NCI-H2196 (cell line): ENCODE measurements around the gene ENTPD3.

Source experiments
- DNase-seq: peaks from one replicate; lab custom pipeline; 2025; ENCODE audit not compliant: unreplicated experiment; lab: John Stamatoyannopoulos, UW

ENTPD3 gene, protein sequence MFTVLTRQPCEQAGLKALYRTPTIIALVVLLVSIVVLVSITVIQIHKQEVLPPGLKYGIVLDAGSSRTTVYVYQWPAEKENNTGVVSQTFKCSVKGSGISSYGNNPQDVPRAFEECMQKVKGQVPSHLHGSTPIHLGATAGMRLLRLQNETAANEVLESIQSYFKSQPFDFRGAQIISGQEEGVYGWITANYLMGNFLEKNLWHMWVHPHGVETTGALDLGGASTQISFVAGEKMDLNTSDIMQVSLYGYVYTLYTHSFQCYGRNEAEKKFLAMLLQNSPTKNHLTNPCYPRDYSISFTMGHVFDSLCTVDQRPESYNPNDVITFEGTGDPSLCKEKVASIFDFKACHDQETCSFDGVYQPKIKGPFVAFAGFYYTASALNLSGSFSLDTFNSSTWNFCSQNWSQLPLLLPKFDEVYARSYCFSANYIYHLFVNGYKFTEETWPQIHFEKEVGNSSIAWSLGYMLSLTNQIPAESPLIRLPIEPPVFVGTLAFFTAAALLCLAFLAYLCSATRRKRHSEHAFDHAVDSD

DNA sequence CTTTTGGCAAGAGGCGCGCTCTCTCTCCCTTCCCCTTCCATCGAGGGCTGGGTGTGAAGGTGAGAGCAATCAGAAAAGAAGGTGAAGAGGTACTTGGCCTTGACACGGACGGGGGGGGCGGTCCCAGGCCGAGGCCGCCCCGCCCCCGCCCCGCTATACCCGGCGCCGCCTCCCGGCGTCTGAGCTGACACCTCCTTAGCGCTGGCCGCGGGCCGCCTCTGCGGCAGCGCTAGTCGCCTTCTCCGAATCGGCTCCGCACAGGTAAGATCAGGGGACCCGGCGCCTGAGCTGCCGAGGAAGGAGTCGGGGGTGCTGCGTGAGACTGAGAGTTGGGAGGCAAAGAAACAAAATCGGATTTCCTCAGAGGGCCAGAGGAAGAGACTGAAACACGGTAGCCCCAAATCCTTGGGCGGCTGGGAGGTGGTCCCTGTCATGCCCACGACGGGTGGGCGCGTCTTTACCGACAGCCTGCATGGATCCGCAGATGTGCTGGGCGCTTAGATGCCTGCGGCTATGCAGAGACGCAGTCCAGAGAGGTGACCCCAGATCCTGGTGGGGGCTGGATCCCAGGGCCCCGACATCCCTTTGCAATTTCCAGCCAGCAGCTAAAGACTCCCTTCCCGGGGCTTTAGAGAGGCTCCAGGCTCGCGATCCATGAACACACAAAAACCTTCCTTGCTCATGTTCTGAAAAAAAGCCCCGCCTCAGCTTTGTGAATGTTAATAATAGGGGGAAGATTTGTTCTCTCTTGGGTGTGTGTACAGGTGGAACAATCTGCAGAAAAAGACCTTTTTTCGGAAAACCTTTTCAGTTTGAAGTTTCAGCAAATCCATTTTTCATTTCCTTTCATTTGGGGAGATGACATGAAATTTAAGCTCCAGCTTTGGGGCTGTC lies at the start of gene ENTPD3:
Gene ENTPD3 (plus strand): TSS at position 184 of the 894 bp plus-strand sequence. CDS start 874 bp downstream, outside the sequence.
- DNase-seq: peak; percentile 4

DNA sequence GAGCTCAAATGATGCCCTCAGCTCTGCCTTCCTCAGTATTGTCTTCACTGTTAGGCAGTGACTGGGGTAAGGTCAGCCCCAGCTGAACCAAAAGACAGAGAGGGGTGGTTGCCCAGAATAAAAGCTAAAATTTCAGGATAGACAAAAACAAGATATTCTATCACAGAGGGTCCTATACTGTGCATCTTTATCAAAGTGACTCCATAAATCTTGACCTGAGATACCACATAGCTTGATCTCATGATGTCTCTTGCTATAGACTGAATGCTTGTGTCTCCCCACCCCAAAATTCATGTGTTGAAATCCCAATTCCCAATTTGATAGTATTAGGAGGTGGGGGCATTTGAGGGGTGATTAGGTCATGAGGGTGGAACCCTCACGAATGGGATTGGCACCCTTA lies 47.1 kb upstream of the ENTPD3 start:
- no peak for DNase-seq

DNA sequence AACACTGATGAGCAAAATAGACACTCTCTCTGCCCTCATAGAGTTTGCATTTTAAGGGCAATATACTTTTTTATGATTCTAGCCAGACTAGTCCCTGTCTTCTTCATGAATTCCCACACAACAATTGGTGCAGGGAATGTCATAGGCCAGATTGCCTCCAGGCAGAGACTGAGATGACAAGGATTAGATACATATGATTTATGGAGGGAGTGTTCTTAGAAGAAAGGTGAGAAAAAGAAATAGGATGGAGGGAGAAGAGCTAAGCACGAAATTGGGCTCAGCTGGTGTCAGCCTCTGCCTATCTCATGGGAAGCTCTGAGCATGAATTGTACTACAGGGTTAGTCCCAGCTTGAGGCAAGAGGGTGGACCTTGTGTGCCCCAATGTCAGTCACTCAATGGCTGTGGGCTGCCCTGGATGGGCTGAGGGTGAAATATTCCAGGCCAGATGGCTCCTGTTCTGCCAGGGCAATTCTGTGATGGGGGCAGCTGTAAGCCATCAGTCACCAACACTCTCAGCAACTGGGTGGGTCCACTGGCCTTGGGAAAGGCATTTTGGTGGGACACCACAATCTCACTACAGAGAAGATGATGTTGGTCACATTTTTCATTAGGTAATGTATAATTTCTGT lies 46.3 kb upstream of the ENTPD3 start:
- DNase-seq: no peak

DNA sequence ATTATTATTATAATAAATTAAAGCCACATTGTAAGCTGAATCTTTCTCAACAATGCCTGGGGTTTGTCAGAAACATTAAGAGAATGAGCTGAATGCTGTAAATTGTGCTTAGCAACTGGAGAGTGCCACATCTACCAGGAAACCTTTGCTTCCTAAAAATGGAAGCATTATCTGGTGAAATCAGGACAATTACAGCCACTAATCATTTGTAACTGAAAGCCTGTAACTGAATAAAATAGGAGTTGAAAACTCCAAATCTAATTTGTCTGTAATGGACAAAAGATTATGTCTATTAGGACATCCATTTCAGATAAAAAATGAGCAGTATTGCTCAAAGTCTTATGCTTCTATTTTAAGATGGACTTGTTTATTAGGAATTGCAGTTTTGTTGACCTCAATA lies 45.3 kb upstream of the ENTPD3 start:
- DNase-seq: no peak

- DNase-seq: no peak
Measured at GRCh38 chr3:40350529-40350928, 36.5 kb upstream of the ENTPD3 start.

DNA sequence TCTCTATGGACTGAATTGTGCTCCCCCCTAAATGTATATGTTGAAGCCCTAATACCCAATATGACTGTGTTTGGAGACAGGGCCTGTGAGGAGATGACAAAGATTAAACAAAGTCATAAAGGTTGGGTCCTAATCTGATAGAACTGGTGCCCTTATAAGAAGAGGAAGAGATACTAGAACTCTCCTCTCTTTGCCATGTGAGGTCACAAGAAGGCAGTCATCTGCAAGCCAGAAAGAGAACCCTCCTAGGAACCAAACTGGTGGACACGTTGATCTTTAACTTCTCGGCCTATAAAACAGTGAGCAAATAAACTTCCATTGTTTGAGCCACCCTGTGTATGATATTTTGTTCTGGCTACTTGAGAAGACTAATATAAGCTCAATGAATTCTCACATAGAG lies 31.6 kb upstream of the ENTPD3 start:
- no peak for DNase-seq

DNA sequence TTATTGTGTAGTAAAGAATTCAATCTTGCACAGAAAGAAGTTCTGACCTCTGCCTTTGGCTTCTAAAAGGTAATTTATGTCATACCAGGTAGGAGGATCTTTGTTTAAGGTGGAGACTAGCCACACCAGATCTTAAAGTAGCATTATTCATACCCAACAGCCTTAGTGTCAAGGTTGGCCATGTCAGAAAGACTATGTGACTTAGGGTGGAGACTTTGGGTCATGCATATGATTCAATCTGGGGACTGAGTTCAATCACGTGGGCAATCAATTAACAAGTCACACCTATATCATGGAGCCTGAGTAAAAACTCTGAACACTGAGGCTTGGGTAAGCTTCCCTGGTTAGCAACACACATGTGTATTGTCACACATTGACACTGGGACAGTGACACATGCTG lies 28.5 kb upstream of the ENTPD3 start:
- DNase-seq: no peak

DNA sequence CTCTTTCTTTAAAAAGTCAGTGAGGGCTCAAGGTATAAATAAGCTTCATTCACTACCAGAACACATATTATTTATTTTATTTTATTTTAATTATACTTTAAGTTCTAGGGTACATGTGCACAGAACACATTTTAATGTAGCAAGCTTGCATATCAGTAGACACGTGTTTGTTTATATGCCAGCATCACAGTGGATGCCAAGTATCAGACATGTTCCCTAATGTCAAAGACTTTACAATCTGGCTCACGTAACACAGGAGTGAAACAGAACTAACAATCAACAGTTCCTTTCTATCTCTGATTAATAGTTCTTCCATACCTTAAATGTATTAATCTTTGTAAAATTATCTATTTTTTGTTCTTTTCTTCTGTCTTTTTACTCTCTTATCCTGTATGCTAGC lies 23.3 kb upstream of the ENTPD3 start:
- no peak for DNase-seq

- no peak for DNase-seq
Measured at GRCh38 chr3:40366203-40367162, 20.5 kb upstream of the ENTPD3 start.

- no peak for DNase-seq
Measured at GRCh38 chr3:40369716-40370115, 17.3 kb upstream of the ENTPD3 start.

DNA sequence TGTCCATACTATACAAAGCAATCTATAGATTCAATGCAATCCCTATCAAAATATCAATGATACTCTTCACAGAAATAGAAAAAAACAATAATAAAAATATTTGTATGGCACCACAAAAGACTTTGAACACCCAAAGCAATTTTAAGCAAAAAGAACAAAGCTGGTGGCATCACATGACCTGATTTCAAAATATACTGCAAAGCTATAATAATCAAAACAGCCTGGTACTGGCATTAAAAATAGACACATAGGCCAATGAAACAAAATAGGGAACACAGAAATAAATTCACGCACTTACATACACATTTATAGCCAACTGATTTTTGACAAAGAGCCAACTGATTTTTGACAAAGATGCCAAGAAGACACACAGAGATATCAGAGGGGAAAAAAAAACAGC lies 9.2 kb upstream of the ENTPD3 start:
- no peak for DNase-seq

DNA sequence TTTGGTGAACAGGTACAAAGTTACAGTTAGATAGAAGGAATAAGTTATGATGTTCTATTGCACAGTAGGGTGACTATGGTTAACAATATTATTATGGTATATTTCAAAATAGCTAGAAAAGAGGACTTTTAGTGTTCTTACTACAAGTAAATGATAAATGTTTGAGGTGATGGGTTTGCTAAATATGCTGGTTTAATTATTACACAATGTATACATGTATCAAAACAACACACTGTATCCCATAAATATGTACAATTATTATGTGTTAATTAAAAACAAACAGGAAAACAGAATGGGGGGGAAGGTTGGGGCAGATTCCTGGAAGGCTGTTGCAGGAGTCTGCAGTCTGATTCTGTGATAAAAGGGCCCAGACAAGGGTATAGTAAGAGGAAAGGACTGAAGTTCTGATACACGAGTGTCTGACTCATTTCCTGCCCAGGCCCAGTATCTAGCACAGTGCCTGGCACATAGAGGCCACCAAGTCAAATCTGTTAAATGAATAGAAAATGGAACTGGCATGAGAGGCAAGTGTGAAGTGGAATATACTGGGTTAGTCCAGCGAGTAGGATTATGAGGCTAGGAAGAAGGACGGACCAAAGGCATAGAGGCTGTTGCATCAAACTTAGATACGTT lies 7.2 kb upstream of the ENTPD3 start:
- no peak for DNase-seq

- DNase-seq: no peak
Measured at GRCh38 chr3:40381904-40382616, 4.9 kb upstream of the ENTPD3 start.

DNA sequence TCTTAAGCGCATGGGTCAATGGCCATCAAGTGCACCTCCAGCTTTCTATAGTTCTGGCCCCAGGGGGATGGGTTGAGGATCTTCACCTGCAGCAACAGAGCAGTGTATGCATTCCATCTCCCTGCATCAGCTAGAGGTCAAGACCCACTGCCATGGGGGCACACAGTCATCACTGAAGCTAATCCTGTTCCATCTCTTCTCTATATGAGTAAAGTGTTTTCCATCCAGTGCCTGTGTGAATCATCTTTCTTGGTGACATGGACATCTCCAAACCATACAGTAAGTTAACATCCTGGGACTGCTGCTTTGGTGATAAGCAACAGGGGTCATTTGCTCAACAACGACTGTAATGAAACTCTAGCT lies 4.4 kb upstream of the ENTPD3 start:
- no peak for DNase-seq

- DNase-seq: no peak
Measured at GRCh38 chr3:40386213-40386612, 771 bp upstream of the ENTPD3 start.

DNA sequence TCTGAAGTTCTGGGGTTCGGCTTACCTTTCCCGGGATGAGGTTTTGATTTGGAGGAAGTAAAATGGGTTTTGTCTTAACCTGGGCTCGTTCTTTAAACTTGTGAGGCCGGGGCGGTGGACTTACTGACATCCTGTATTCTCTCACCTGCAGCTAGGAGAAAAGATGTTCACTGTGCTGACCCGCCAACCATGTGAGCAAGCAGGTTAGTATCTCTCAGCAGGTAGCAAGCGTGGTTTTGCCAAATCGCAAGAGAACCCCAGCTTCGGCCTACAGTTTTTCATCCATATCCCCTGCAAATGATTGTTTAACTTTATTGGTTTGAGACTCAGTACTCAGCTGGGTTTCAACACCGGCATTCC lies 891 bp downstream of the ENTPD3 start:
- no peak for DNase-seq

DNA sequence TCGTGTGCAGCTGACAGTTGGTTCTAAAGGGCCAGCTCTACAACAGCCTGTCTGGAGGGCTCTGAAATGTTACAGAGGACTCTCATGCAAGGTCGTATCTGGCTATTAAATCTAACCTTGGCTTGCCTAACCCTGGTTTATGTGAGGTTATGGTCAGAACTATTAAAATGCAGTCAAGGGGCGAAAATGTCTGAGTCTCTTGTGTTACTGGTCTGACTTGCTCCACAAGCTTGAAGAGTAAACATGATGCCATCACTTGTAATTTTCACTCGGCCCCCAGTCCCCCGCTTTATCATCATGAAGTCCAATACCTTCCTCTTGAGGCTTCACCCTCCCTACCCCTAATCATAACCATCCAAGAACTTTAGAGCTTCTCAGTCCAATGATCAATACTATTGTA lies 9.4 kb downstream of the ENTPD3 start:
- DNase-seq: no peak

DNA sequence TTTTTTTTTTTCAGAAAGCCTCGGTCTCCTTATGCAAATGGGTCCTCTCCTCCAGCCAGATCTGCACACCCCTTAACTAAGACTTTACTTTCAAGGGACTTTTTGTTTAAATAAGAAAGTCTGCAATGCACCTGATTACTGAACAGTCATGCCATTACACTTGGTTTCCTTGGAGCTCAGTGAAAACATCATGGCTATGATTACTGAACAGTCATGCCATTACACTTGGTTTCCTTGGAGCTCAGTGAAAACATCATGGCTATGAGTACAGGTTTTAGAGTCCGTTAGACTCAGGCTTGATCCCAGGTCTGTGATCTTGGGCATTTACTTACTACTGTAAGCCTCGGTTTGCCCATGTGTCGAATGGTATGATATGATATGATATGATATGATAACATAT lies 10.1 kb downstream of the ENTPD3 start:
- no peak for DNase-seq

GRCh38 chr3:40397912-40398311 lies 10.9 kb downstream of the ENTPD3 start:
- DNase-seq: no peak
